Calu3 (cell line): ENCODE measurements around the gene MRPS25. TPM values are rescaled to one million over a fixed set of nuclear protein-coding genes. Genes with fewer than 3 reads are reported as not detected.

Experiments
- BruUV-seq: library from RNA; stranded (reverse); fragments of 400-500 nt; replicated peaks from 2 replicates; lab custom pipeline; 2021; lab: Mats Ljungman, UMichigan
- CTCF ChIA-PET: fragments of 300-600 bp; sonication (Branson Sonifier 250); formaldehyde crosslinking; loops from one replicate; lab custom pipeline; 2022; ENCODE audit warnings: antibody characterized with exemption; lab: Charles Lee
- DNase-seq: peaks from one replicate; pipeline ENCODE4 v3.0.0; 2022
- H3K27ac Mint-ChIP-seq: one replicate; pipeline ENCODE4 v1.8.0; 2022; ENCODE audit warnings: mixed read lengths; ENCODE audit not compliant: unreplicated experiment
- H3K27me3 Mint-ChIP-seq: one replicate; pipeline ENCODE4 v1.8.0; 2022; ENCODE audit warnings: mixed read lengths; ENCODE audit not compliant: unreplicated experiment
- H3K36me3 Mint-ChIP-seq: one replicate; pipeline ENCODE4 v1.8.0; 2022; ENCODE audit warnings: mild to moderate bottlenecking, moderate library complexity, mixed read lengths; ENCODE audit not compliant: insufficient read depth, unreplicated experiment
- H3K4me1 Mint-ChIP-seq: one replicate; pipeline ENCODE4 v1.8.0; 2022; ENCODE audit warnings: mild to moderate bottlenecking, low read depth, mixed read lengths; ENCODE audit not compliant: unreplicated experiment
- H3K4me3 Mint-ChIP-seq: one replicate; pipeline ENCODE4 v1.8.0; 2022; ENCODE audit warnings: mild to moderate bottlenecking, low read depth, moderate library complexity, mixed read lengths; ENCODE audit not compliant: unreplicated experiment
- H3K9me3 Mint-ChIP-seq: one replicate; pipeline ENCODE4 v1.8.0; 2022; ENCODE audit warnings: low read depth, mixed read lengths; ENCODE audit not compliant: unreplicated experiment
- intact Hi-C: fragments of 100-400 bp; cut with micrococcal nuclease; formaldehyde crosslinking; loops from one replicate; pipeline ENCODE4 v1.10.0; 2022; ENCODE audit not compliant: unreplicated experiment
- total RNA-seq: library from RNA; stranded (reverse); gene quantifications from 2 replicates; pipeline ENCODE4 v1.2.3, GENCODE V29; 2022
- TF ChIP-seq, protein P1 (sequence below): fragments of 200-600 bp; IDR thresholded peaks from one replicate; pipeline ENCODE4 v1.8.0; 2022; ENCODE audit warnings: antibody characterized with exemption; ENCODE audit not compliant: unreplicated experiment

MRPS25 gene
- total RNA-seq, 1 experiment from 2014 or later = 51.8 TPM

DNA sequence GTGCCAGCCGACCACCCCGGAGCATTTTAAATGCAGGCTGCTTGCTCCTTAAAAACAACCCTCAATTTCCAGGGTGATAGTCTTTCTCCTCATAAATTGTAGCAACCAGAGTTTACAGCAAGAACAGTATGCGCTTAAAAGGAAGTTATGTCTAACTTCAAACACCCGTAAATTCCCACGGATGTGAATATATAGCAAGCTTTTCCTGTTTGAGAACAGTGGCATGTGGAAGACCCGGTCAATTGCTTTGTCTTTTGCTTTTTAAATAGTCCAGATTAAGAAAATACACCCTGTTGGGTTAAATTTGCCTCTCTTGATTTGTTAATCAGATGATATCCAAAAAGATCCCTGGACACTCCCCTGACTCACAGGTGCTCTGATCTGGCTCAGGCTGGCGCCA lies 20.8 kb downstream of the MRPS25 start:
- Mint-ChIP-seq H3K4me3 (no peak overlapping the region), H3K4me1 (no peaks in the 10 kb centered on the region), H3K9me3 (no peaks in the 10 kb centered on the region), H3K27ac (no peak overlapping the region), H3K27me3 (no peaks in the 10 kb centered on the region), H3K36me3 (peaks cover 45% of the 10 kb centered on the region)
- CTCF ChIA-PET = no interaction called here
- intact Hi-C loops = loop anchor here (5.0 kb wide), 1 partner anchor 117 kb away; no protein-coding TSS in a partner anchor
- TF ChIP-seq, protein P1, sequence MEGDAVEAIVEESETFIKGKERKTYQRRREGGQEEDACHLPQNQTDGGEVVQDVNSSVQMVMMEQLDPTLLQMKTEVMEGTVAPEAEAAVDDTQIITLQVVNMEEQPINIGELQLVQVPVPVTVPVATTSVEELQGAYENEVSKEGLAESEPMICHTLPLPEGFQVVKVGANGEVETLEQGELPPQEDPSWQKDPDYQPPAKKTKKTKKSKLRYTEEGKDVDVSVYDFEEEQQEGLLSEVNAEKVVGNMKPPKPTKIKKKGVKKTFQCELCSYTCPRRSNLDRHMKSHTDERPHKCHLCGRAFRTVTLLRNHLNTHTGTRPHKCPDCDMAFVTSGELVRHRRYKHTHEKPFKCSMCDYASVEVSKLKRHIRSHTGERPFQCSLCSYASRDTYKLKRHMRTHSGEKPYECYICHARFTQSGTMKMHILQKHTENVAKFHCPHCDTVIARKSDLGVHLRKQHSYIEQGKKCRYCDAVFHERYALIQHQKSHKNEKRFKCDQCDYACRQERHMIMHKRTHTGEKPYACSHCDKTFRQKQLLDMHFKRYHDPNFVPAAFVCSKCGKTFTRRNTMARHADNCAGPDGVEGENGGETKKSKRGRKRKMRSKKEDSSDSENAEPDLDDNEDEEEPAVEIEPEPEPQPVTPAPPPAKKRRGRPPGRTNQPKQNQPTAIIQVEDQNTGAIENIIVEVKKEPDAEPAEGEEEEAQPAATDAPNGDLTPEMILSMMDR = no peak
- no peak for DNase-seq
- BruUV-seq = no TSS peak

DNA sequence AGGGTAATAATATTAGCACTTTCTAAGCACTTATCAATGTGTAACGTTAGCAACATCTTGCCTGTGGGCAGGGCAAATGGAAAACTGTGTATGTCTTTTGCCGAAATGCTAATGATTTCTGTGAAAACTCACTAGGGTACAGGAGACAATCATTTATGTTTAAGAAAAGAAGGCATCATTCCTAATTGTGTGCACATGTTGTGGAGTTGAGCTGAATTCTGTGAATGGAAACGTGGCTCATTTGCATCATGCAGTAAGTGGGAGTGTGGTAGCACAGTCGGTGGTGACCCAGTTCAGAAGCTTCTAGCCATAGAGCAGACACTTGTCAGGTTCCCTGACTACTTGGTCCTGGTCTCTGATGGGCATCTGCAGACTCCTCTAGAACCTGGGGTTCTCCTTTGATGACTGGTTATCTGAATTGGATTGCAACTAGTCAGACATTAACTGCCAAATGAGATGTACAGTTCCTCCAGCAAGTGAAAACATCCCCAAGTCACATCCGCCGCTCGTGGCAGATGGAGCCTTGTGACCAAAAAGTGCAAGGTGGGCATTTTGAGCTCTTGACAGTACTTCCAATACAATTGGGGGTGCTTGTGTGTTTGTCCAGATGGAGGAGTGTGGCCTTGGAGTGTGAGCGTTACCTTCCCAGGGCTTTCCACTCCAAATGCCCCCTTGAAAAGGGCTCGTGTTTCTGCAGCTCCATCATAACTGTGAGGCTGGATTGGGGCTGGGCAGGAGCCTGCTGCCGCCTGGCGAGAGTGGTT lies 21.5 kb downstream of the MRPS25 start:
- CTCF ChIA-PET = no interaction called here
- intact Hi-C loops = loop anchor here (5.0 kb wide), 1 partner anchor 116 kb away; no protein-coding TSS in a partner anchor
- TF ChIP-seq, protein P1 = no peak
- Mint-ChIP-seq H3K36me3 (peaks cover 45% of the 10 kb centered on the region), H3K27ac (no peak overlapping the region), H3K4me3 (no peak overlapping the region), H3K27me3 (no peaks in the 10 kb centered on the region), H3K4me1 (no peaks in the 10 kb centered on the region), H3K9me3 (no peaks in the 10 kb centered on the region)
- DNase-seq = no peak
- no TSS peak for BruUV-seq

DNA sequence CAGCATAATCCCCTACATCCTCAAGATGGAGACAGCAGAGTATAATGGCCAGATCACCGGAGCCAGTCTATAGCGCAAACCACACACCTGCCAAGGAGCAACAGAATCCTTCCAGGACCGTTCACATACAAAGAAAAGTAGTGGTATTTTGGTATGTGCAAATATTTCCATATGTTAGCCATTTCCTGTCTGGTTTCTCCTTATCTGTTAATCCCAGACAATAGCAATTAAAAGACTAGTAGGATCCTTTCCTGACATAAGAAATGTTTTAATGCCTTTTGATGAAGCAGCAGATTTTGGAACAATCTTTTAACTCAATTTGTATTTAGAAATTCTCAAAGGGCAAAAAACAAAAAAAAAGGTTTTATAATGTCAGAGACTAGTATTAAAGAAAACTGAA lies 22.2 kb downstream of the MRPS25 start:
- Mint-ChIP-seq H3K4me1 (no peaks in the 10 kb centered on the region), H3K27me3 (no peaks in the 10 kb centered on the region), H3K36me3 (peaks cover 45% of the 10 kb centered on the region), H3K27ac (no peak overlapping the region), H3K9me3 (no peaks in the 10 kb centered on the region), H3K4me3 (no peak overlapping the region)
- intact Hi-C loops = loop anchor here (5.0 kb wide), 1 partner anchor 116 kb away; no protein-coding TSS in a partner anchor
- no peak for DNase-seq
- no TSS peak for BruUV-seq
- CTCF ChIA-PET = no interaction called here
- TF ChIP-seq, protein P1 = no peak

DNA sequence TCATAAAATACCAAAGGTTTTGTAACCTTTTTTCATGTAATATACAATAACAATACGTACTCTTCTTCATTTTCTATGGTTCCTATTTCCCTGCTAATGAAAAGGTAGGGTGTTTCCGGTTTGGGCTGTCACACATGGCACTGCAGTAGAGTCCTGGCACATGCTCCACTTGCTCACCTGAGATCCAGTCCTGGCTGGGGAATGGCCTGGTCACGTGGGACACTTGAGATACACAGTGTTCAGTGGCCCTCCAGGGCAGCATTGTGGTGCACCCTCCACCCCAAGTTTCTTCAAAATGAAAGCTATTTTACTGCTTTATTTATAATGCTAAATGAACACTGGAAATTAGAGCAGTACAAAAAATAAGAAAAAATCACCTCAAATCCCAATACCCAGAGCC lies 23.2 kb downstream of the MRPS25 start:
- intact Hi-C loops = loop anchor here (5.0 kb wide), 1 partner anchor 115 kb away; no protein-coding TSS in a partner anchor
- CTCF ChIA-PET = no interaction called here
- BruUV-seq = no TSS peak
- Mint-ChIP-seq H3K4me1 (no peaks in the 10 kb centered on the region), H3K9me3 (no peaks in the 10 kb centered on the region), H3K27me3 (no peaks in the 10 kb centered on the region), H3K36me3 (peaks cover 43% of the 10 kb centered on the region), H3K27ac (peak overlapping the region; percentile 24), H3K4me3 (no peak overlapping the region)
- TF ChIP-seq, protein P1 = no peak
- no peak for DNase-seq
